A549 (cell line): ENCODE measurements around the gene SYT5.

Experiments used
- BHLHE40 ChIP-seq: IDR thresholded peaks from 2 replicates; pipeline ENCODE4 v1.6.1; 2012; ENCODE audit warnings: low read depth, low read length, inconsistent platforms
- CEBPB ChIP-seq, 2 experiments: fragments of >200 bp in 1 of 2; sonication (Bioruptor Twin) in 1 of 2; formaldehyde crosslinking in 1 of 2; IDR thresholded peaks; 2 replicates each; pipeline ENCODE4 v1.6.1; 2012 to 2016
- EP300 ChIP-seq, 2 experiments: fragments of >200 bp; sonication (Bioruptor Twin); formaldehyde crosslinking; IDR thresholded peaks; 2 replicates in 1 of 2; 3 replicates in 1 of 2; pipeline ENCODE4 v1.6.1; 2016 to 2017
- NFE2L2 ChIP-seq: fragments of 150-350 bp; conservative IDR thresholded peaks from 2 replicates; pipeline ENCODE4 v1.6.1; 2014; ENCODE audit warnings: low read length
- NPAS2 ChIP-seq: fragments of 250-450 bp; sonication (Bioruptor Pico); IDR thresholded peaks from 2 replicates; pipeline ENCODE4 v1.8.0; 2022; ENCODE audit warnings: mild to moderate bottlenecking, moderate library complexity, borderline replicate concordance
- POLR2A ChIP-seq: IDR thresholded peaks from 2 replicates; pipeline ENCODE4 v1.6.1; 2012; ENCODE audit warnings: mild to moderate bottlenecking, low read length
- RFX5 ChIP-seq: fragments of 450-650 bp; IDR thresholded peaks from 2 replicates; pipeline ENCODE4 v1.7.1; 2014; ENCODE audit warnings: antibody characterized with exemption, mild to moderate bottlenecking, moderate library complexity
- TF ChIP-seq, protein P1 (sequence below): IDR thresholded peaks from 2 replicates; pipeline ENCODE4 v1.6.1; 2012; ENCODE audit warnings: low read depth, borderline replicate concordance
- TF ChIP-seq, protein P2 (sequence below): fragments of >200 bp; sonication (Bioruptor Twin); formaldehyde crosslinking; IDR thresholded peaks from 3 replicates; pipeline ENCODE4 v1.5.1; 2016
- TF ChIP-seq, protein P3 (sequence below): fragments of >200 bp; sonication (Bioruptor Twin); formaldehyde crosslinking; IDR thresholded peaks from 3 replicates; pipeline ENCODE4 v1.6.1; 2016

GRCh38 chr19:55131421-55131820, 48.7 kb downstream of the SYT5 start:
- TF ChIP-seq, protein P1, sequence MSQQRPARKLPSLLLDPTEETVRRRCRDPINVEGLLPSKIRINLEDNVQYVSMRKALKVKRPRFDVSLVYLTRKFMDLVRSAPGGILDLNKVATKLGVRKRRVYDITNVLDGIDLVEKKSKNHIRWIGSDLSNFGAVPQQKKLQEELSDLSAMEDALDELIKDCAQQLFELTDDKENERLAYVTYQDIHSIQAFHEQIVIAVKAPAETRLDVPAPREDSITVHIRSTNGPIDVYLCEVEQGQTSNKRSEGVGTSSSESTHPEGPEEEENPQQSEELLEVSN, result no peak
- TF ChIP-seq, protein P2, sequence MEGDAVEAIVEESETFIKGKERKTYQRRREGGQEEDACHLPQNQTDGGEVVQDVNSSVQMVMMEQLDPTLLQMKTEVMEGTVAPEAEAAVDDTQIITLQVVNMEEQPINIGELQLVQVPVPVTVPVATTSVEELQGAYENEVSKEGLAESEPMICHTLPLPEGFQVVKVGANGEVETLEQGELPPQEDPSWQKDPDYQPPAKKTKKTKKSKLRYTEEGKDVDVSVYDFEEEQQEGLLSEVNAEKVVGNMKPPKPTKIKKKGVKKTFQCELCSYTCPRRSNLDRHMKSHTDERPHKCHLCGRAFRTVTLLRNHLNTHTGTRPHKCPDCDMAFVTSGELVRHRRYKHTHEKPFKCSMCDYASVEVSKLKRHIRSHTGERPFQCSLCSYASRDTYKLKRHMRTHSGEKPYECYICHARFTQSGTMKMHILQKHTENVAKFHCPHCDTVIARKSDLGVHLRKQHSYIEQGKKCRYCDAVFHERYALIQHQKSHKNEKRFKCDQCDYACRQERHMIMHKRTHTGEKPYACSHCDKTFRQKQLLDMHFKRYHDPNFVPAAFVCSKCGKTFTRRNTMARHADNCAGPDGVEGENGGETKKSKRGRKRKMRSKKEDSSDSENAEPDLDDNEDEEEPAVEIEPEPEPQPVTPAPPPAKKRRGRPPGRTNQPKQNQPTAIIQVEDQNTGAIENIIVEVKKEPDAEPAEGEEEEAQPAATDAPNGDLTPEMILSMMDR, result no peak
- TF ChIP-seq BHLHE40, result no peak
- no peak for TF ChIP-seq NFE2L2
- TF ChIP-seq EP300 (IDR thresholded peaks at IDR 0.05), result no peak
- TF ChIP-seq NPAS2 (CRISPR knock-in tag), result no peak
- TF ChIP-seq POLR2A, result no peak
- no peak for TF ChIP-seq CEBPB (IDR thresholded peaks at IDR 0.05)
- no peak for TF ChIP-seq RFX5
- TF ChIP-seq, protein P3, sequence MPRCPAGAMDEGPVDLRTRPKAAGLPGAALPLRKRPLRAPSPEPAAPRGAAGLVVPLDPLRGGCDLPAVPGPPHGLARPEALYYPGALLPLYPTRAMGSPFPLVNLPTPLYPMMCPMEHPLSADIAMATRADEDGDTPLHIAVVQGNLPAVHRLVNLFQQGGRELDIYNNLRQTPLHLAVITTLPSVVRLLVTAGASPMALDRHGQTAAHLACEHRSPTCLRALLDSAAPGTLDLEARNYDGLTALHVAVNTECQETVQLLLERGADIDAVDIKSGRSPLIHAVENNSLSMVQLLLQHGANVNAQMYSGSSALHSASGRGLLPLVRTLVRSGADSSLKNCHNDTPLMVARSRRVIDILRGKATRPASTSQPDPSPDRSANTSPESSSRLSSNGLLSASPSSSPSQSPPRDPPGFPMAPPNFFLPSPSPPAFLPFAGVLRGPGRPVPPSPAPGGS, result no peak
